Measurements from ENCODE around the gene FUT8. TPM values are rescaled to one million over a fixed set of nuclear protein-coding genes. Genes with fewer than 3 reads are reported as not detected.

Gene FUT8
- total and polyA plus RNA-seq, 2 experiments from 2014 or later: 17.4 to 35.4 TPM

- Histone ChIP-seq H3K9me3 (ENCODE audit: low read depth) (no peaks in the 10 kb centered on the region), H3K4me3 (no peak overlapping the region), H3K27me3 (no peaks in the 10 kb centered on the region), H3K36me3 (no peaks in the 10 kb centered on the region), H3K27ac (no peak overlapping the region), H3K4me1 (ENCODE audit: low read depth) (peaks cover 4% of the 10 kb centered on the region)
- peak in 1 of 2 donors; percentile 32 for DNase-seq (ENCODE audit: low read depth in 1 of 2, low spot score in 1 of 2)
- no peak for TF ChIP-seq CTCF (IDR thresholded peaks at IDR 0.05; ENCODE audit: low read depth, low read length)
Observed at GRCh38 chr14:65565948-65566347, 153.4 kb downstream of the FUT8 start.

- TF ChIP-seq CTCF (IDR thresholded peaks at IDR 0.05; ENCODE audit: low read depth, low read length): no peak
- H3K9me3 ChIP-seq (ENCODE audit: low read depth): no peaks in the 10 kb centered on the region
- no peaks in the 10 kb centered on the region for H3K27me3 ChIP-seq
- no peak overlapping the region for H3K27ac ChIP-seq
- H3K4me3 ChIP-seq: no peak overlapping the region
- H3K4me1 ChIP-seq (ENCODE audit: low read depth): peaks cover 4% of the 10 kb centered on the region
- no peak for DNase-seq (ENCODE audit: low read depth in 1 of 2, low spot score in 1 of 2)
- H3K36me3 ChIP-seq: no peaks in the 10 kb centered on the region
Observed at GRCh38 chr14:65566820-65567522, 154.4 kb downstream of the FUT8 start.

- Histone ChIP-seq H3K4me1 (ENCODE audit: low read depth) (peaks cover 3% of the 10 kb centered on the region), H3K27me3 (no peaks in the 10 kb centered on the region), H3K9me3 (ENCODE audit: low read depth) (no peaks in the 10 kb centered on the region), H3K27ac (no peak overlapping the region), H3K4me3 (no peak overlapping the region), H3K36me3 (no peaks in the 10 kb centered on the region)
- no peak for DNase-seq (ENCODE audit: low read depth in 1 of 2, low spot score in 1 of 2)
- TF ChIP-seq CTCF (IDR thresholded peaks at IDR 0.05; ENCODE audit: low read depth, low read length): no peak
Observed at GRCh38 chr14:65574611-65575010, 162.1 kb downstream of the FUT8 start.

GRCh38 chr14:65575389-65575788, 162.9 kb downstream of the FUT8 start:
- Histone ChIP-seq H3K27ac (no peak overlapping the region), H3K4me3 (no peak overlapping the region), H3K27me3 (no peaks in the 10 kb centered on the region), H3K4me1 (ENCODE audit: low read depth) (peaks cover 4% of the 10 kb centered on the region), H3K9me3 (ENCODE audit: low read depth) (no peaks in the 10 kb centered on the region), H3K36me3 (no peaks in the 10 kb centered on the region)
- no peak for DNase-seq (ENCODE audit: low read depth in 1 of 2, low spot score in 1 of 2)
- no peak for TF ChIP-seq CTCF (IDR thresholded peaks at IDR 0.05; ENCODE audit: low read depth, low read length)

- Histone ChIP-seq H3K4me3 (no peak overlapping the region), H3K36me3 (no peaks in the 10 kb centered on the region), H3K27me3 (no peaks in the 10 kb centered on the region), H3K9me3 (ENCODE audit: low read depth) (no peaks in the 10 kb centered on the region), H3K4me1 (ENCODE audit: low read depth) (peaks cover 4% of the 10 kb centered on the region), H3K27ac (no peak overlapping the region)
- no peak for DNase-seq (ENCODE audit: low read depth in 1 of 2, low spot score in 1 of 2)
- TF ChIP-seq CTCF (IDR thresholded peaks at IDR 0.05; ENCODE audit: low read depth, low read length): no peak
Observed at GRCh38 chr14:65580973-65581372, 168.4 kb downstream of the FUT8 start.

Measured in cardiac muscle cell (in vitro differentiated cells and primary cell).